CD4-positive, alpha-beta T cell treated with Interleukin-6 for 4 hours (primary cell): ENCODE results near the gene ING1.
"Not testable (repeated sequence)": the region's sequence is repeated elsewhere in the genome, so short reads cannot be mapped to it uniquely, and the experiment has no call there.

Source experiments
- DNase-seq: peaks from one replicate; pipeline ENCODE4 v3.0.0-alpha.2; 2020; ENCODE audit warnings: mixed read lengths

Gene ING1, protein sequence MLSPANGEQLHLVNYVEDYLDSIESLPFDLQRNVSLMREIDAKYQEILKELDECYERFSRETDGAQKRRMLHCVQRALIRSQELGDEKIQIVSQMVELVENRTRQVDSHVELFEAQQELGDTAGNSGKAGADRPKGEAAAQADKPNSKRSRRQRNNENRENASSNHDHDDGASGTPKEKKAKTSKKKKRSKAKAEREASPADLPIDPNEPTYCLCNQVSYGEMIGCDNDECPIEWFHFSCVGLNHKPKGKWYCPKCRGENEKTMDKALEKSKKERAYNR

DNA sequence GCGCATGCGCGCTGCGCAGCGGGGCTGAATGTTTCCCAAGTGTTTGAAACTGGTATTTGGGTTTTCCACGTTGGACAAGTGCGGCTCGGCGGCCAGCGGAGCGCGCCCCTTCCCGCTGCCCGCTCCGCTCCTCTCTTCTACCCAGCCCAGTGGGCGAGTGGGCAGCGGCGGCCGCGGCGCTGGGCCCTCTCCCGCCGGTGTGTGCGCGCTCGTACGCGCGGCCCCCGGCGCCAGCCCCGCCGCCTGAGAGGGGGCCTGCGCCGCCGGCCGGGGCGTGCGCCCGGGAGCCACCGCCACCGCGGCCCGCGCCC, at the start of gene ING1:
Gene ING1 (plus strand): TSS at position 59 of the 311 bp plus-strand sequence. CDS start 450 bp downstream, outside the sequence.
- DNase-seq, result no peak

GRCh38 chr13:110664041-110664440, 49.5 kb upstream of the ING1 start:
- DNase-seq, result no peak

GRCh38 chr13:110664673-110665072, 48.8 kb upstream of the ING1 start:
- DNase-seq, result no peak

GRCh38 chr13:110665491-110666254, 47.8 kb upstream of the ING1 start:
- no peak for DNase-seq

DNA sequence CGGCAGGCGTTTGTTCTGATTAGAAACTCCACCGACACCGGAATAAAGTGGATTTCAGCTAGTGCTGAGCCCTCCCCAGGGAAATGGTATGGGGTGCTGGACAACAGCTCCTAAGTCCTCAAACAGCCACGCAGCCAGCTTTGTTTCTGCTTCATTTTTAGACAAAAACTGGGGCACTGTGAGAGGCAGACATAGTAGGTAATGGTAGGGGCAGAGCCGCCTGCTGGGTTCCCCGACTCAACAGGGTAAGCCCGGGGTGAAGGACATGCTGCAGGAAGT, 47.3 kb upstream of the ING1 start:
- DNase-seq, result no peak

DNA sequence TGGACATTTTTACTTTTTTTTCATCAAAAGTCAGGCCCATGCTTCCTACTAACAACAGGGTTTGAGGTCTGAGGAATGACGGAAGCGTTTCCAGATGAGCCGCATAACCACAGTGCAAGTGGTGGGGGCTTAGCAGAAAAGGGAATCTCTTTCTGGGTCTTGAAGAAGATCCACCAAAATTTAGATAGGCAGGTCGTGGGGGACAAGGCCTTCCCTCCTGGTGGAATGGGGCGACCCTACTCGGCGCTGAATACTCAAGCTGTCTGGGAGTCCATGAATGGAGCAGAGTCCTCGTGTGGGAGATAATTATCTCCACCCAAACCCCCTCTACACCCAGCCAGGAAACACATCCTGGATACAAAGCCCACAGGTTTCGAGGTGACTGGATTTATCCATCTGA, 44.5 kb upstream of the ING1 start:
- no peak for DNase-seq

- DNase-seq, result not testable (repeated sequence)
Measured at GRCh38 chr13:110669814-110670213, 43.7 kb upstream of the ING1 start.

DNA sequence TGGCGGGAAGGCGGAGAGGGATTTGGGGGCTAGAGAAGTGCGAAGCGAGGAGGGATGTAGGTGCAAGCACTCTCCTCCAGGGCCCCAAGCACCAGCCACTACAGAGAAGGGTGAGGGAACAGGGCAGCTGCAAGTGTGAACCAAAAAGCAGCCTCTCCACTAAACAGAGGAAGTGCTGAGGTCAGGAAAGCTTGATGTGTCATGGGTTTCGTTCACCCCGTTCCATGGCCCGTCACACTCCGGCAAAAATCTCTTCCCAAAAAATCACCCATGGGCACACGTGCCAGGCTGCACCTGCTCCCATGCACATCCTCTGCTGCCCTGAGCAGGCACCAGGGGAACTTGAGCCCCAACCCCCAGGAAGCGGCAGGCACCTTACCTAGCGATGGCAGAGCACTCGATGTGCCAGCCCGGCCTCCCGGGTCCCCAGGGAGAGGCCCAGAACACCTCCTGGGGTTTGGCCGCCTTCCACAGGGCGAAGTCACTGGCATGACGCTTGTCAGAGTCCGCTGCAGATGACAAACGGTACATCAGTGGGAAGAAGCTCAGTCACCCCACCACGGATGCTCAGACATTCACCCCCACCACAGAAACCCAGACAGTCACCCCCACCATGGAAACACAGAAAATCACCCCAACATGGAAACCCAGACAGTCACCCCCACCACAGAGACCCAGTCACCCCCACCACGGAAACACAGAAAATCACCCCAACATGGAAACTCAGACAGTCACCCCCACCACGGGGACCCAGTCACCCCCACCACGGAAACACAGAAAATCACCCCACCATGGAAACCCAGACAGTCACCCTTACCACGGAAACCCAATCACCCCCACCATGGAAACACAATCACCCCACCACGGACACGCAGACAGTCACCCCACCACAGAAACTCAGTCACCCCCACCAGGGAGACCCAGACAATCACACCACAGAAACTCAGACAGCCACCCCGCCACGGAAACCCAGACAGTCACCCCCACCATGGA, 36.6 kb upstream of the ING1 start:
- no peak for DNase-seq

DNA sequence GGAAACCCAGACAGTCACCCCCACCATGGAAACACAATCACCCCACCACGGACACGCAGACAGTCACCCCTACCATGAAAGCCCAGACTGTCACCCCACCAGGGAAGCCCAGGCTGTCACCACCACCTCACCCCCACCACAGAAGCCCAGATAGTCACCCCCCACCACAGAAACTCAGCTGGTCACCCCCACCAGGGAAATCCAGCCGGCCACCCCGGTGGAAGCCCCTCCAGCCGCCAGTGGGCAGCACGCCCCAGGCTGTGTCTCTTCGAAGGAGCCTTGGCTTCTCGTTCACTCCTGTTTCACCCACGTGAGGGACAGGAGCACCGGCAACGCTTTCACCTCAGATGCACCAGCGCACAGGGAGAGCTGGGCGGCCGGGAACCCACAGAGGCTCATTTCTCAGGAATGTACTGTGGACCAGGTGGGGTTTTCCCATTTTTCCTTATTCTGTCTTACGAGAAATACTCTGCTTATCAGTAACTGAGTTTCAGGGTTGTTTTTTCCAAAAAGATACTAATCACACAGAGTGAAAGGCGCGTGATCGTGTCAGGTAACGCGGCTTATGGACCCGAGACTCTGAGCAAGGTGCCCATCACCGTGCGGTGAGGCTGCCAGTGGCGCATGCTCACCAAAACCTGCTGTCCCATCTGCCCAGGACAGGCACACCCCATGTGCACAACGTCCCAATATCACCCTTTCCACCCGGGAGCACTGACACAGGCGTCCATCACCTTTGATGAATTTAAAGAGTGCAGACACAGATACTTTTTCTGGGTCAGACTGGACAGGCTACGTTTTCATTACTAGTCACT, 35.6 kb upstream of the ING1 start:
- DNase-seq, result no peak

- DNase-seq, result peak; percentile 36
Measured at GRCh38 chr13:110680852-110681251, 32.6 kb upstream of the ING1 start.

DNA sequence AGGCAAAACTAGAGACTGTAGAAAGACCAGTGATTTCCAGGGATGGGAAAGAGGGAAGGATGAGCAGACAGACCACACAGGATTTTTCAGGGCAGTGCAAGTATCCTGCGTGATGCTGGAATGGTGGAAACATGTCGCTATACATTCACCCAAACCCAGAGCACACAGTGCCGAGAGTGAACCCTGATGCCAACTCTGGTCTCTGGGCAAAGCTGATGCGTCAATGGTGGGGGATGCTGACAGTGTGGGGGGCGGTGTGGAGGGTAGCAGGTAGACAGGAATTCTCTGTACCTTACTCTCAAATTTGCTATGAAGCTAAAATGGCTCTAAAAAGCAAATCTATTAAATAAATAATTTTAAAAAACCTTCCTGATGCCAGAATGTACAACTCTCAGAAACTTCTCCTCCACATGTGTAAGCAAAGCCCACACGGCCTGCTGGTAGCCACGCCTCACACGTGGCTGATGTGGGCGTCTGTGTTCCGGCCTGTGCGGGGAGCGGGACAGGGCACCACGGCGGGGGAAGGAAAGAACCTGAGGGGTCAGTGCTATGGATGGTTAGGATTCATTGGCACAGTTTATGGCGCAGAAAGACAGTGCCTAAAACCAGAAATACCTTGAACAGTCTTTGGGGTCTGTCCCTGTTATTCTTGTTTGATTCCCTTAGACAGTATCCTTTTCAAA, 31.5 kb upstream of the ING1 start:
- DNase-seq, result no peak

GRCh38 chr13:110682746-110683145, 30.8 kb upstream of the ING1 start:
- no peak for DNase-seq

GRCh38 chr13:110683203-110683883, 30.2 kb upstream of the ING1 start:
- peak; percentile 22 for DNase-seq

DNA sequence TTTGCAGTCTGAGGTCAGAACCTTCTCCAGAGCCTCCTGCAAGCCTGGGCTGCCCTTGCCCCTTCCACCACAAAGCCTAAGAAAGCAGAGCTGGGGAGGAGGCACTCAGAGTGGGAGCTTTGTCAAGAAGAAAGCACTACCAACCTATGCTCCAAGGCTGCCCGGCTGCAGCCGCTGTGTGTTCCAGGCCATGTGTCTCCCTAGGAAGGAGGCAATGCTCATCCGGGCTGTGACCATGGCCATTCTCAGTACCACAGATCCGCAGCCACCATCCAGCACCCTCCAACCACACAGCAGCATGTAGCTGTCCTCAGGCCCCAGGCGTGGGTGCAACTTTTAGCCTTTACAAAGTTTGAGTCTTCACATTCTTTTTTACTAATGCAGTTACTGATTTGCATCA, 29.6 kb upstream of the ING1 start:
- no peak for DNase-seq

DNA sequence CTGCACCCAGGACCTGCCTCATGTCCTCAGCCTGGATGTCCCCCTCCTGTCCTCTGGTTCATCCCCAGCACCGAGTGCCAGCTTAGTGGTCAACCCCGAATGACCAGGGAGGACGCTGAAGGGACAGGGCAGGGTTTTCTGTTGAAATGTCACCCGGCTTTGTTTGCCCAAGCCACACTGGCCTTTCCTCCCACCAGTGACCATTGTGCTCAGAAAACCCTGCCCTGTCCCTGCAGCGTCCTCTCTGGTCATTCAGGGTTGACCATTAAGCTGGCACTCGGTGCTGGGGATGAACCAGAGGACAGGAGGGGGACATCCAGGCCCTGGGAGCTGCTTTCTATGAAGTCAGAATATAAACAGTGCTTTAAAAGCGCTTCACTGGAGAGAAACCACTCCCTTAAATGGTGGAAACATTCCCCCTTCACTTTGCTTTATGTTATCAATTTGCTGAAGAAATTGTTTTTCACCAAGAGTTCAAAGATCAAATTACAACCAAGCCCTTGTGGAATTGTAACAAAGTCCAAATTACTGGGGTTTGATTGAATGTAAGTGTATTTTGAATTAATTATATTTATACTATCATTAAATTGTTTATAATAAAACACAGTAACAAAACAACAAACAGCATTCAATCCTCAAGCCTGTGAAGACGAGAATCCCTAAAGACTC, 29.0 kb upstream of the ING1 start:
- no peak for DNase-seq

DNA sequence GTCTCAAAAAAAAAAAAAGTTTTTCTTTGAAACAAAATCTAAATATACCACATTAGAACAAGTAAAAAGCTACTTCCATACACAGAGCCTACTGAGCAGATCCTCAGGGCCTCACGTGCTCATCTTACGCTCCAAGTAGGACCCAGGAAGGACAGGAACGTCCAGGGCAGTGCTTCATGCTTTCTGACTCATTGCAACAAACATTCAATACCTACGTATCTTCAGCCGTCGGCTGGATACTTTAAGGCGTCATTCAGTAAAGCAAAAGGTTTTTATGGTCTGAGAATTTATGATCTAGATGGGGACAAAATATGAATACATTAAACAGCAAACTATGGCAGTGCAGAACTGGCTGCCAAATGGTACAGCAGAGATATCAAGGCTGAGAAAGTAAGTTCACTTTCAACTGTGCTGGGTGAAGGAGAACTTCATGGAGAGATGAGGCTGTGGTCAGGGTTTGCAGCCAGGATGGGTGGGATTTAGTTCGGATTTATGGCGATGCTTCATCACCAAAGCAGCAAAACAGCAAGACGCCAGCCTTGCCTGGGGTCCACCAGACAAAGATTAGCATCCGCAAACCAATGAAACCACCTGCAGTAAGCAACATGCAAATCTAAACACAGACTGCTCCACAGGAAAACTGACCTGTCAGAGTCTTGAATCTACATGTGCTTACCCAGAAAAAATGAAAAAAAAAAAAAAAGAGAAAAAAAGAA, 28.0 kb upstream of the ING1 start:
- DNase-seq, result no peak

GRCh38 chr13:110687736-110688135, 25.8 kb upstream of the ING1 start:
- DNase-seq, result no peak

DNA sequence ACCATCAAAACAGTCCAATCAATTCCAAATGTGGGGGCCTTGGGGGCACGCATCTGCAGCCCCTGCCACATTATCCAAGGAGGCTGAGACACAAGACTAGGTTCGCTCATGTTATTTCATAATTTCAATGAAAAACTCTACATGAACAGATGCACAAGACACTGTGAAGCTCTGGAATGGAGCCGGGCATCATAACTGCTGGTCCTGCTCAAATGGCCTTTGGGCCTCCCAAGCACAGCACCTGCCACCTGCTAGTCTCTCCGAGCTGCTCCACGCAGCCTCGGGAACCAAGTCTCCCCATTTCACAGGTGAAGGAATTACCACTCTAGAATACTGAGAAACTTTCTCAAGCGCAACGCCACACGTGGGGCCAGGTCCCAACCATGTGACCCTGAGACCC, 24.5 kb upstream of the ING1 start:
- no peak for DNase-seq

- DNase-seq, result no peak
Measured at GRCh38 chr13:110689711-110690110, 23.8 kb upstream of the ING1 start.

- DNase-seq, result no peak
Measured at GRCh38 chr13:110690516-110690915, 23.0 kb upstream of the ING1 start.
